ENCODE data around the gene OTOG. TPM values are rescaled to one million over a fixed set of nuclear protein-coding genes. Genes with fewer than 3 reads are reported as not detected.

The OTOG gene
- total and polyA plus RNA-seq, 2 donors (not counting 3 experiments of a cell fraction or from before 2014, with no cell fraction given) = not detected

DNA sequence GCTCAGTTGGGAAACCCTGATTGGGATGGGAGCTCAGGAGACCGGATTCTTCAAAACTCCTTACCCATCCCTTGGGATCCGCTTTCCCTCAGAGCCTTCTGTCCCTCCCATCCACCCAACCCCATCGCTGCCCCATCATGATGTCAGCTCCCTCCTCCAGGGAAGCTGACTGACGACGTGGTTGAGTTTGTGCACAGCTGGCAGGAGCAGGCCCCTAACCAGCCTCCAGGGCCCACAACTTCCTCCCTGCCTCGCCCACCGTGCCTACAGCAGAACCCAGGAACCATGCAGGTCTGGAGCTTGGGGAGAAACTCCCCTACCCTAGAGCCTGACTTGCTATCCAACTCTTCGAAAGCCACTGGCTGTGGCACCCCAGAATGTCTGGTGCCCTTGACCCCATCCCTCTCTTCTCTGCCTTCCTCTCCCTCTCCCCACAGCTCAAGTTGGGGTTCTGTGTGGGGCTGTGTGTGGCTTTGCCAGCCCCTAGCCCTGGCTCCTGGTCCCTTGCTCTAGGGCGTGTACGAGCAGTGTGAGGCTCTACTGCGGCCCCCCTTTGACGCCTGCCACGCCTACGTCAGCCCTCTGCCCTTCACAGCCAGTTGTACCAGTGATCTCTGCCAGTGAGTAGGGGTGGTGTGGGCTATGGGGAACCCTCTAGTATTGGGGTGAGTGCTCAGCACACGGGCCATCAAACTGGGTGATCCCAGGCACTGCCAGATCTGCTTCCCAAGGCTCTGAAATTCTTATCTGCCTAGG lies 11.1 kb downstream of the OTOG start:
- DNase-seq (ENCODE audit: low read depth, low spot score) (no peak), FAIRE-seq (no peak)
- Histone ChIP-seq H3K4me2 (ENCODE audit: insufficient read depth, low read length) (no peak overlapping the region), H3K9me1 (replicated peaks; ENCODE audit: control insufficient read depth, extremely low read depth, insufficient read depth, low read length) (no peaks in the 10 kb centered on the region), H4K20me1 (replicated peaks; ENCODE audit: control insufficient read depth, extremely low read depth, insufficient read depth, low read length) (no peaks in the 10 kb centered on the region), H3K4me1 (ENCODE audit: control insufficient read depth, extremely low read depth, insufficient read depth, low read length) (no peaks in the 10 kb centered on the region), H3K36me3 (ENCODE audit: control insufficient read depth in 2 of 2, extremely low read depth in 1 of 2, insufficient read depth in 2 of 2, low read length in 2 of 2) (no peaks in the 10 kb centered on the region), H3K9me3 (replicated peaks; ENCODE audit: control insufficient read depth, insufficient read depth, low read length) (no peaks in the 10 kb centered on the region), H3K27me3 (ENCODE audit: control insufficient read depth in 2 of 2, insufficient read depth in 2 of 2, low read length in 2 of 2) (no peaks in the 10 kb centered on the region), H3K79me2 (ENCODE audit: control insufficient read depth, insufficient read depth, low read length) (no peaks in the 10 kb centered on the region), H2AFZ (ENCODE audit: low read depth, low read length) (no peak overlapping the region), H3K9ac (replicated peaks; ENCODE audit: extremely low read depth, insufficient read depth, low read length) (no peak overlapping the region), H3K27ac (ENCODE audit: insufficient read depth, low read depth, low read length) (no peak overlapping the region), H3K4me3 (replicated peaks in 1 of 3; ENCODE audit: insufficient read depth in 1 of 3, low read depth in 1 of 3, low read length in 3 of 3) (no peak overlapping the region)
- intact Hi-C loops (cut with micrococcal nuclease) = no loop called here
- ChIA-PET POLR2A (no interaction called here), CTCF (interaction anchor here (0.9 to 1.3 kb wide), 2 partner anchors 11 to 30 kb away, joined by 3 read pairs; partner anchors contain the start of gene OTOG)
- TF ChIP-seq CTCF (IDR thresholded peaks at IDR 0.05; ENCODE audit: extremely low read depth in 1 of 2, insufficient read depth in 1 of 2, low read depth in 1 of 2, low read length in 2 of 2) (no peak), EZH2 (IDR thresholded peaks at IDR 0.05; ENCODE audit: borderline replicate concordance, low read depth, low read length, severe bottlenecking) (no peak), GATA2 (IDR thresholded peaks at IDR 0.05; ENCODE audit: insufficient read depth, insufficient read length, low read depth, low read length) (no peak), POLR2A (IDR thresholded peaks at IDR 0.05; ENCODE audit: low read depth, low read length) (no peak), MYC (IDR thresholded peaks at IDR 0.05; ENCODE audit: low read depth, low read length) (no peak), POLR2AphosphoS5 (IDR thresholded peaks at IDR 0.05; ENCODE audit: insufficient read depth, low read depth, low read length) (no peak), JUN (IDR thresholded peaks at IDR 0.05; ENCODE audit: borderline replicate concordance, insufficient read depth, insufficient read length, low read depth) (no peak), FOS (IDR thresholded peaks at IDR 0.05; ENCODE audit: borderline replicate concordance, insufficient read depth, low read length) (no peak)
- TF ChIP-seq, protein P1, sequence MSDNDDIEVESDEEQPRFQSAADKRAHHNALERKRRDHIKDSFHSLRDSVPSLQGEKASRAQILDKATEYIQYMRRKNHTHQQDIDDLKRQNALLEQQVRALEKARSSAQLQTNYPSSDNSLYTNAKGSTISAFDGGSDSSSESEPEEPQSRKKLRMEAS (IDR thresholded peaks at IDR 0.05; ENCODE audit: insufficient read depth, insufficient read length) = no peak
- BruUV-seq (replicated peaks) = no TSS peak
- dilution Hi-C loops (cut with MboI; ENCODE audit: extremely low pct_ligation_motif_present, low sequenced_read_pairs) = no loop called here

All from endothelial cell of umbilical vein (primary cell).